Activated naive CD4-positive, alpha-beta T cell treated with anti-CD3 and anti-CD28 coated beads for 36 hours (primary cell): Measurements from ENCODE around the gene CDC6. TPM values are rescaled to one million over a fixed set of nuclear protein-coding genes. Genes with fewer than 3 reads are reported as not detected.
"Not testable (repeated sequence)": the region's sequence is repeated elsewhere in the genome, so short reads cannot be mapped to it uniquely, and the experiment has no call there.

Source experiments
- CTCF ChIA-PET: fragments of 350-600 bp; sonication (Branson Sonifier 250); formaldehyde crosslinking; loops from one replicate; lab custom pipeline; 2021; ENCODE audit warnings: antibody characterized with exemption; lab: Charles Lee
- DNase-seq: peaks from one replicate; pipeline ENCODE4 v3.0.0-alpha.2; 2020
- H3K27ac Mint-ChIP-seq: one replicate; pipeline ENCODE4 v1.8.0; 2021; ENCODE audit warnings: mild to moderate bottlenecking, mixed read lengths
- H3K27me3 Mint-ChIP-seq: one replicate; pipeline ENCODE4 v1.8.0; 2021; ENCODE audit warnings: low read depth, mixed read lengths
- H3K36me3 Mint-ChIP-seq: one replicate; pipeline ENCODE4 v1.8.0; 2021; ENCODE audit warnings: low read depth, mixed read lengths
- H3K4me1 Mint-ChIP-seq: one replicate; pipeline ENCODE4 v1.8.0; 2021; ENCODE audit warnings: low read depth, mixed read lengths
- H3K4me3 Mint-ChIP-seq: one replicate; pipeline ENCODE4 v1.8.0; 2021; ENCODE audit warnings: mild to moderate bottlenecking, moderate library complexity, mixed read lengths
- H3K9me3 Mint-ChIP-seq: one replicate; pipeline ENCODE4 v1.8.0; 2021; ENCODE audit warnings: mixed read lengths
- intact Hi-C: fragments of 100-400 bp; cut with micrococcal nuclease; formaldehyde crosslinking; loops from one replicate; pipeline ENCODE4 v1.15.1; 2023
- total RNA-seq, 2 experiments: library from RNA; stranded (reverse); gene quantifications; one replicate each; pipeline ENCODE4 v1.2.3, GENCODE V29; 2021

Gene CDC6
- total RNA-seq, 2 experiments from 2014 or later: 86.5 to 90.4 TPM

- DNase-seq: peak; percentile 63
- H3K4me1 Mint-ChIP-seq: peaks cover 39% of the 10 kb centered on the region
- peaks cover 62% of the 10 kb centered on the region for H3K36me3 Mint-ChIP-seq
- H3K4me3 Mint-ChIP-seq: no peak overlapping the region
- no peaks in the 10 kb centered on the region for H3K27me3 Mint-ChIP-seq
- no peaks in the 10 kb centered on the region for H3K9me3 Mint-ChIP-seq
- H3K27ac Mint-ChIP-seq: no peak overlapping the region
- intact Hi-C loops: loop anchor here (1.0 kb wide), 1 partner anchor 89 kb away; no protein-coding TSS in a partner anchor
- CTCF ChIA-PET: interaction anchor here (0.5 to 4.4 kb wide), 9 partner anchors 12 to 274 kb away, joined by 3 to 41 read pairs (median 4); no protein-coding TSS in a partner anchor
Measured at GRCh38 chr17:40290629-40291280, 3.1 kb downstream of the CDC6 start.

GRCh38 chr17:40291281-40291664, 3.6 kb downstream of the CDC6 start:
- Mint-ChIP-seq H3K9me3 (no peaks in the 10 kb centered on the region), H3K27me3 (no peaks in the 10 kb centered on the region), H3K4me3 (no peak overlapping the region), H3K4me1 (peaks cover 41% of the 10 kb centered on the region), H3K27ac (no peak overlapping the region), H3K36me3 (peaks cover 67% of the 10 kb centered on the region)
- CTCF ChIA-PET: interaction anchor here (0.7 to 4.4 kb wide), 3 partner anchors 12 to 275 kb away, joined by 3 to 41 read pairs (median 5); no protein-coding TSS in a partner anchor
- intact Hi-C loops: no loop called here
- DNase-seq: no peak

- peaks cover 75% of the 10 kb centered on the region for H3K36me3 Mint-ChIP-seq
- CTCF ChIA-PET: interaction anchor here (0.6 to 2.0 kb wide), 8 partner anchors 11 to 1324 kb away, joined by 3 to 9 read pairs (median 4); no protein-coding TSS in a partner anchor
- H3K4me3 Mint-ChIP-seq: no peak overlapping the region
- peaks cover 28% of the 10 kb centered on the region for H3K4me1 Mint-ChIP-seq
- no peaks in the 10 kb centered on the region for H3K27me3 Mint-ChIP-seq
- no peak for DNase-seq
- no peaks in the 10 kb centered on the region for H3K9me3 Mint-ChIP-seq
- intact Hi-C loops: no loop called here
- H3K27ac Mint-ChIP-seq: no peak overlapping the region
Measured at GRCh38 chr17:40293363-40293762, 5.7 kb downstream of the CDC6 start.

- CTCF ChIA-PET: interaction anchor here (0.6 to 12.1 kb wide), 7 partner anchors 12 to 268 kb away, joined by 3 to 178 read pairs (median 3); partner anchors contain the start of gene GJD3
- no peak for DNase-seq
- Mint-ChIP-seq H3K36me3 (peaks cover 70% of the 10 kb centered on the region), H3K27ac (no peak overlapping the region), H3K4me3 (no peak overlapping the region), H3K4me1 (peaks cover 12% of the 10 kb centered on the region), H3K9me3 (no peaks in the 10 kb centered on the region), H3K27me3 (no peaks in the 10 kb centered on the region)
- intact Hi-C loops: no loop called here
Measured at GRCh38 chr17:40295488-40296436, 8.1 kb downstream of the CDC6 start.

GRCh38 chr17:40297511-40297910, 9.8 kb downstream of the CDC6 start:
- no peak overlapping the region for H3K27ac Mint-ChIP-seq
- intact Hi-C loops: no loop called here
- no peaks in the 10 kb centered on the region for H3K9me3 Mint-ChIP-seq
- H3K4me3 Mint-ChIP-seq: no peak overlapping the region
- no peaks in the 10 kb centered on the region for H3K27me3 Mint-ChIP-seq
- CTCF ChIA-PET: interaction anchor here (0.6 to 12.1 kb wide), 3 partner anchors 10 to 284 kb away, joined by 3 to 178 read pairs (median 3); no protein-coding TSS in a partner anchor
- DNase-seq: no peak
- H3K4me1 Mint-ChIP-seq: peaks cover 9% of the 10 kb centered on the region
- H3K36me3 Mint-ChIP-seq: peaks cover 68% of the 10 kb centered on the region

- intact Hi-C loops: no loop called here
- Mint-ChIP-seq H3K36me3 (peaks cover 69% of the 10 kb centered on the region), H3K27ac (no peak overlapping the region), H3K27me3 (no peaks in the 10 kb centered on the region), H3K4me1 (peaks cover 14% of the 10 kb centered on the region), H3K9me3 (no peaks in the 10 kb centered on the region), H3K4me3 (no peak overlapping the region)
- CTCF ChIA-PET: interaction anchor here (0.8 to 12.1 kb wide), 2 partner anchors 19 to 56 kb away, joined by 5 to 178 read pairs; no protein-coding TSS in a partner anchor
- no peak for DNase-seq
Measured at GRCh38 chr17:40298726-40299125, 11.0 kb downstream of the CDC6 start.

GRCh38 chr17:40299159-40299757, 11.6 kb downstream of the CDC6 start:
- H3K27ac Mint-ChIP-seq, H3K9me3 Mint-ChIP-seq, H3K27me3 Mint-ChIP-seq, intact Hi-C loops, H3K4me3 Mint-ChIP-seq, DNase-seq: not testable (repeated sequence)
- Mint-ChIP-seq H3K36me3 (peaks cover 70% of the 10 kb centered on the region), H3K4me1 (peaks cover 15% of the 10 kb centered on the region)
- CTCF ChIA-PET: interaction anchor here (0.8 to 12.1 kb wide), 2 partner anchors 18 to 56 kb away, joined by 5 to 178 read pairs; no protein-coding TSS in a partner anchor

- DNase-seq: no peak
- Mint-ChIP-seq H3K27me3 (no peaks in the 10 kb centered on the region), H3K27ac (no peak overlapping the region), H3K36me3 (peaks cover 51% of the 10 kb centered on the region), H3K9me3 (no peaks in the 10 kb centered on the region), H3K4me3 (no peak overlapping the region), H3K4me1 (peaks cover 10% of the 10 kb centered on the region)
- CTCF ChIA-PET: interaction anchor here (0.8 to 12.1 kb wide), 3 partner anchors 10 to 54 kb away, joined by 3 to 178 read pairs (median 55); no protein-coding TSS in a partner anchor
- intact Hi-C loops: no loop called here
Measured at GRCh38 chr17:40301315-40301714, 13.6 kb downstream of the CDC6 start.

- intact Hi-C loops: loop anchor here (1.0 kb wide), 2 partner anchors 38 to 52 kb away; no protein-coding TSS in a partner anchor
- no peak overlapping the region for H3K27ac Mint-ChIP-seq
- CTCF ChIA-PET: interaction anchor here (0.5 to 12.1 kb wide), 12 partner anchors 8 to 248 kb away, joined by 3 to 178 read pairs (median 4); no protein-coding TSS in a partner anchor
- H3K27me3 Mint-ChIP-seq: no peaks in the 10 kb centered on the region
- no peak overlapping the region for H3K4me3 Mint-ChIP-seq
- peaks cover 10% of the 10 kb centered on the region for H3K4me1 Mint-ChIP-seq
- H3K36me3 Mint-ChIP-seq: peaks cover 39% of the 10 kb centered on the region
- DNase-seq: peak; percentile 61
- no peaks in the 10 kb centered on the region for H3K9me3 Mint-ChIP-seq
Measured at GRCh38 chr17:40303009-40303657, 15.5 kb downstream of the CDC6 start.

GRCh38 chr17:40303708-40304551, 16.3 kb downstream of the CDC6 start:
- no peak overlapping the region for H3K4me3 Mint-ChIP-seq
- no peak for DNase-seq
- H3K9me3 Mint-ChIP-seq: no peaks in the 10 kb centered on the region
- H3K27me3 Mint-ChIP-seq: no peaks in the 10 kb centered on the region
- H3K4me1 Mint-ChIP-seq: peaks cover 10% of the 10 kb centered on the region
- H3K27ac Mint-ChIP-seq: no peak overlapping the region
- H3K36me3 Mint-ChIP-seq: peaks cover 33% of the 10 kb centered on the region
- intact Hi-C loops: loop anchor here (1.0 kb wide), 2 partner anchors 37 to 51 kb away; no protein-coding TSS in a partner anchor
- CTCF ChIA-PET: interaction anchor here (0.5 to 12.1 kb wide), 9 partner anchors 8 to 191 kb away, joined by 3 to 178 read pairs (median 3); no protein-coding TSS in a partner anchor
